Activated CD4-positive, alpha-beta memory T cell treated with anti-CD3 and anti-CD28 coated beads for 36 hours (primary cell): ENCODE measurements around the gene FOXJ1. TPM values are rescaled to one million over a fixed set of nuclear protein-coding genes. Genes with fewer than 3 reads are reported as not detected.

Experiments
- CTCF ChIA-PET: fragments of 350-600 bp; sonication (Branson Sonifier 250); formaldehyde crosslinking; loops from one replicate; lab custom pipeline; 2021; ENCODE audit warnings: antibody characterized with exemption, inconsistent platforms; lab: Charles Lee
- POLR2A ChIA-PET: fragments of 350-600 bp; sonication (Branson Sonifier 250); formaldehyde crosslinking; loops from one replicate; lab custom pipeline; 2021; ENCODE audit warnings: antibody characterized with exemption; lab: Charles Lee
- DNase-seq: peaks from one replicate; pipeline ENCODE4 v3.0.0-alpha.2; 2020
- H3K27ac Mint-ChIP-seq: one replicate; pipeline ENCODE4 v1.8.0; 2021; ENCODE audit warnings: mixed read lengths
- H3K27me3 Mint-ChIP-seq: one replicate; pipeline ENCODE4 v1.8.0; 2021; ENCODE audit warnings: mixed read lengths
- H3K36me3 Mint-ChIP-seq: one replicate; pipeline ENCODE4 v1.8.0; 2021; ENCODE audit warnings: mixed read lengths
- H3K4me1 Mint-ChIP-seq: one replicate; pipeline ENCODE4 v1.8.0; 2021; ENCODE audit warnings: low read depth, mixed read lengths
- H3K4me3 Mint-ChIP-seq: one replicate; pipeline ENCODE4 v1.8.0; 2021; ENCODE audit warnings: mild to moderate bottlenecking, mixed read lengths
- H3K9me3 Mint-ChIP-seq: one replicate; pipeline ENCODE4 v1.8.0; 2021; ENCODE audit warnings: mixed read lengths
- intact Hi-C: fragments of 100-400 bp; cut with micrococcal nuclease; formaldehyde crosslinking; loops from one replicate; pipeline ENCODE4 v1.15.1; 2023
- microRNA-seq: library from miRNA; unstranded; fragments of <30 nt; microRNA quantifications from one replicate; pipeline ENCODE4 v1.2.0, GENCODE V29; 2022; ENCODE audit warnings: borderline number of aligned reads, borderline microRNAs expressed, borderline replicate concordance
- total RNA-seq, 2 experiments: library from RNA; stranded (reverse); gene quantifications; one replicate each; pipeline ENCODE4 v1.2.3, GENCODE V29; 2021

The FOXJ1 gene
- total RNA-seq, 2 experiments from 2014 or later = 0.22 to 0.29 TPM

- POLR2A ChIA-PET = interaction anchor here (0.8 kb wide), 1 partner anchor 15 kb away, joined by 3 read pairs; no protein-coding TSS in a partner anchor
- CTCF ChIA-PET = interaction anchor here (1.3 kb wide), 1 partner anchor 73 kb away, joined by 3 read pairs; no protein-coding TSS in a partner anchor
Measured at GRCh38 chr17:76087531-76087930, 53.5 kb downstream of the FOXJ1 start.

DNA sequence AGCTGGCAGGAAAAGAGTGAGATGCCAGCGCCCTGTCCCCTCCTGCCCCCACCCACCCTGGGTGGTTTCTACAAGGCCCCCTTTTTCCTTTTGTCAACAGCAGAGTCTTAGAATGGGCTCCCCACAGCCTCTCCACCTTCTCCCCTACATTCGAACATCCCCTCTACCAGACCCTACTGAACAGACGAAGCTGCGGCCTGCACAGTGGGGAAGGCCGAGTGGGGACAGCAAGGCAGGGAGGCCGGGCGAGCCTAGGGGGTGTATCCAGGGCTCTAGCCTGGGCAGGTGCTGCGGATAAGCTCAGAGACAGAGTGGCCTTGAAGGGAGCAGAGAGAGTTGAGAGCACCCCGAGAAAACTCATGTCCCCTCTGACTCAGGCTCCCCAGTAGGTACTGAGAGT, 54.7 kb downstream of the FOXJ1 start:
- Mint-ChIP-seq H3K27me3 (no peaks in the 10 kb centered on the region), H3K4me3 (no peak overlapping the region), H3K9me3 (no peaks in the 10 kb centered on the region), H3K36me3 (peaks cover 17% of the 10 kb centered on the region), H3K27ac (no peak overlapping the region), H3K4me1 (no peaks in the 10 kb centered on the region)
- DNase-seq = no peak
- intact Hi-C loops = no loop called here
- ChIA-PET CTCF (interaction anchor here (0.9 to 2.0 kb wide), 2 partner anchors 13 to 72 kb away, joined by 3 to 6 read pairs; no protein-coding TSS in a partner anchor), POLR2A (no interaction called here)

More at GRCh38 chr17:76087531-76087930, 53.5 kb downstream of the FOXJ1 start:
- no peaks in the 10 kb centered on the region for H3K4me1 Mint-ChIP-seq
- no peak overlapping the region for H3K27ac Mint-ChIP-seq
- H3K4me3 Mint-ChIP-seq = no peak overlapping the region
- intact Hi-C loops = no loop called here
- H3K36me3 Mint-ChIP-seq = peaks cover 20% of the 10 kb centered on the region
- no peak for DNase-seq
- H3K27me3 Mint-ChIP-seq = no peaks in the 10 kb centered on the region
- no peaks in the 10 kb centered on the region for H3K9me3 Mint-ChIP-seq

Small RNA genes within 50 kb of the gene (microRNA-seq; reads per million reads assigned to microRNA genes)
- 5.9 reads per million, percentile 20 among the genes with 10 or more reads in this experiment for gene MIR6868

Other genes with a start within 250 kb of the FOXJ1 start
- gene TRIM65, start 244.3 kb downstream of the FOXJ1 start, total RNA-seq = 10 to 100 TPM; 27.5 to 28.2 TPM
- gene MRPL38, start 236.4 kb downstream of the FOXJ1 start, total RNA-seq = 100 to 1,000 TPM; 108 TPM
- 10 to 100 TPM; 17.2 to 18.1 TPM for gene FBF1, start 200.2 kb downstream of the FOXJ1 start, total RNA-seq
- gene ACOX1, start 162.1 kb downstream of the FOXJ1 start, total RNA-seq = 10 to 100 TPM; 34.0 to 35.1 TPM
- 10 to 100 TPM; 11.4 to 12.3 TPM for gene TEN1, start 162.0 kb downstream of the FOXJ1 start, total RNA-seq
- 1 to 10 TPM; 2.9 to 3.7 TPM for gene CDK3, start 140.4 kb downstream of the FOXJ1 start, total RNA-seq
- gene EVPL, start 113.9 kb downstream of the FOXJ1 start, total RNA-seq = under 1 TPM in 1 of 2 experiments, not detected in 1; 0.02 TPM
- gene SRP68, start 68.7 kb downstream of the FOXJ1 start, total RNA-seq = 100 to 1,000 TPM; 142 to 148 TPM
- gene GALR2, start 66.5 kb downstream of the FOXJ1 start, total RNA-seq = 1 to 10 TPM; 3.5 to 4.8 TPM
- gene ZACN, start 62.1 kb downstream of the FOXJ1 start, total RNA-seq = 1 to 10 TPM; 4.9 to 5.1 TPM
- gene EXOC7, start 37.5 kb downstream of the FOXJ1 start, total RNA-seq = 10 to 100 TPM; 63.3 to 66.0 TPM
- gene RNF157, start 99.2 kb upstream of the FOXJ1 start, total RNA-seq = 10 to 100 TPM; 25.4 to 28.0 TPM
- gene UBALD2, start 124.1 kb upstream of the FOXJ1 start, total RNA-seq = 100 to 1,000 TPM; 317 TPM
- gene QRICH2, start 167.0 kb upstream of the FOXJ1 start, total RNA-seq = 1 to 10 TPM; 1.0 to 1.1 TPM
- 10 to 100 TPM; 40.1 to 42.1 TPM for gene PRPSAP1, start 212.7 kb upstream of the FOXJ1 start, total RNA-seq
- gene SPHK1, start 243.4 kb upstream of the FOXJ1 start, total RNA-seq = 10 to 100 TPM in 1 of 2 experiments, 1 to 10 TPM in 1; 9.9 to 11.4 TPM